Sigmoid colon (tissue), 4 donors: Measurements from ENCODE around the gene EXO5.

Source experiments
- CTCF ChIP-seq, 4 experiments: fragments of 450-650 bp in 3 of 4; fragments of 200-600 bp in 1 of 4; IDR thresholded peaks; one replicate each; pipeline ENCODE4 v1.5.1; 2016 to 2019; ENCODE audit warnings: antibody characterized with exemption in 4 of 4, mild to moderate bottlenecking in 3 of 4, moderate library complexity in 2 of 4
- EP300 ChIP-seq, 4 donors: sonication (generic); formaldehyde crosslinking; IDR thresholded peaks; one replicate each; pipeline ENCODE4 v1.6.1; 2017; ENCODE audit warnings: antibody characterized with exemption in 4 of 4
- POLR2A ChIP-seq, 2 donors: fragments of 450-650 bp; IDR thresholded peaks; one replicate each; pipeline ENCODE4 v1.6.1; 2016; ENCODE audit warnings: antibody characterized with exemption in 2 of 2, mild to moderate bottlenecking in 2 of 2, moderate library complexity in 2 of 2
- POLR2AphosphoS5 ChIP-seq, 4 donors: sonication (generic); formaldehyde crosslinking; IDR thresholded peaks; one replicate each; pipeline ENCODE4 v1.6.1; 2017; ENCODE audit warnings: antibody characterized with exemption in 4 of 4

DNA sequence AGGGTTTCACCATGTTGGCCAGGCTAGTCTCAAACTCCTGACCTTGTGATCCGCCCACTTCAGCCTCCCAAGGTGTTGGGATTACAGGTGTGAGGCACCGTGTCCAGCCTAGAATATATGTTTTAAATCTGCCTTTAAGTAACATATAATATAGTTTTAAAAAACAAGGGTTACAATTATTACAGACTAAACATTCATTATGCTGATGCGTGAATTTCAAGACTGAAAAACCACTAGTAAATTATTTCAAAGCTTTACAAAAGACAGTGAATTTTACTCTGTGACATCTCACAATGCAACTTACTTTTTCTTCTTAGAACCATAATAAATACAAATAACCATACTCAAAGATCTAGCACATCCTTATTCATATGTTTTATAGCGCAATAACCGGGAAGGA lies 47.6 kb downstream of the EXO5 start:
- no peak for TF ChIP-seq CTCF (IDR thresholded peaks at IDR 0.05)
- no peak for TF ChIP-seq POLR2A (IDR thresholded peaks at IDR 0.05)
- no peak for TF ChIP-seq POLR2AphosphoS5 (IDR thresholded peaks at IDR 0.05)
- TF ChIP-seq EP300 (IDR thresholded peaks at IDR 0.05) = no peak
